ENCODE measurements around the gene CCDC78. TPM values are rescaled to one million over a fixed set of nuclear protein-coding genes. Genes with fewer than 3 reads are reported as not detected.
"Not testable (repeated sequence)": the region's sequence is repeated elsewhere in the genome, so short reads cannot be mapped to it uniquely, and the experiment has no call there.

The CCDC78 gene
- total RNA-seq, 1 donor from 2014 or later: 0.50 TPM

- intact Hi-C loops (cut with micrococcal nuclease): no loop called here
- DNase-seq: no peak
- no peak for ATAC-seq
These were observed 36.5 kb upstream of the CCDC78 start for GRCh38 chr16:762595-763268.

DNA sequence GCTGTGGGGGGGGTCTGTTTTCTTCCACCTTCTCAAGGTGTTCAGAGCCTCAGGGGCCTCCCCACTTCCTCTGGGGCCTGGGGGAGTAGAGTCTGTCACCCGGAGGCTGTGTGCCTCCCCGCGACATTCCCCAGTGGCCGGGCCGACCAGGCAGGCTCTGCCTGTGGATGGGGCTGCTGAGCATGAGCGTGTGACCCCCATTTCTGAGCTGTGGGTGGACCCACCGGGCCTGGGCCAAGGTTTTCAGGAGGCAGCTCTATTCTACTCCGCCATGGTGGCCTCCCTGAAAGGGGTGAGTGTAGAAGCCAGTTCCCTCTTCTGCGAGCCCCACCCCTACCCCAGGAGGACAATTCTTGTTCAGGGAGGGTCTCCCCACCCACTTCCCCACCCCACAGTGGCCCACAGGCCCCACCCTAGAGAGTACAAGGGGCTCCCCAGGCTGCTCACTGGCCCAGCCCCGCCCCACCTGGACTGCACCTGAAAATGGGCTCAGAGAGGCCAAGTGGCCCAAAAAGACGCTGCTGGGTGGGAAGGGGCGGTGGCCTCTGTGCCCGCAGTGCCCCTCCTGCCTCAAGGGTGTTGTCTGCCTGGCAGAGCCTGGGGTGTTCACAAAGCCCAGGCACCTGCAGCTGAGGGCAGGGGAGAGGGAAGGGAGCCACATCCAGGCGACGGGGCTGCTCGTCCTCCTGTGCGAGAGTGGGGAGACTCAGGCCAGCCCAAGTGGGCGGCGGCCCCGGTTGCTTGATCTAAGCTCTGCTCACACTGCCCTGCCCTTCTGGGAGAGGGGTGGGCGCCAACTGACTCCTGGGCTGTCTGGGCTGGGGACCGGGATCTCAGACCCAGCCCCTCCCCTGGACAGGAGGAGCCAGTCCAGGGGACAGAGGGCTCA is 35.6 kb upstream of the CCDC78 start:
- no peak for DNase-seq
- intact Hi-C loops (cut with micrococcal nuclease): no loop called here
- no peak for ATAC-seq

DNA sequence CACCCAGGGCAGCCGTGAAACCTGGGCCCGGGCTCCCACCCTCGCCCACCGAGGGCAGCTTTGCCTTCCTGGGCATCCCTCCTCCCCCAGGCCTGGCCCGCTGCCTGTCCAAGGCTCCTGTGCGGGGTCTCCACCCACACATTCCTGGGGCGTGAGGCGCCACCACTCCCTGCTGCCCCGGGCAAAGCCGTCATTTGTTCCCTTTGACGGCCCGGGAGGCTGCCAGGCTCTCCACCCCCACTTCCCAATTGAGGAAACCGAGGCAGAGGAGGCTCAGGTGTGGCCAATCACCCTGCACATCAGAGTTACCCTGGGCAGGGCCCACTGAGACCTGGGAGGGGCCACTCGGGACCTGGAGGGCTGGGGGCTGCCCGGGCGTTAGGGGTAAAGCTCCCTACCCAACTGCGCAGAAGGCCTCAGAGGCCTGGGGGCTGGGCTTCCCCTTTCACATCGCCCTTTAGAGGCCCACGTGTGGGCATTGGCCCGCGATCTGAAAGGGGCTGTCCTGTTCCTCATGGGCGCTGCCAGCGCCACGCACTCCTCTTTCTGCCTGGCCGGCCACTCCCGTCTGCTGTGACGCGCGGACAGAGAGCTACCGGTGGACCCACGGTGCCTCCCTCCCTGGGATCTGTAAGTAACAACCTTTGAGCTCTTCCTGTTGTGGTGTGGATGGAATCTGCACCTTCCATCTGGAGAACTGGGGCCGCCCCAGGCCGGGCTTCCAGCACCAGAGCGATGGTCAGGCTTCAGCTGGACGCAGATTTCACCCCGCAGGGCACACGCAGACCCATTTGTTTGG is 34.5 kb upstream of the CCDC78 start, which contains the start of gene MSLN:
TSS of gene MSLN (plus strand) at position 190 of the 799 bp plus-strand sequence. CDS start 1,947 bp downstream, outside the sequence.
- intact Hi-C loops (cut with micrococcal nuclease): no loop called here
- DNase-seq (no peak), ATAC-seq (peak; percentile 31)

DNA sequence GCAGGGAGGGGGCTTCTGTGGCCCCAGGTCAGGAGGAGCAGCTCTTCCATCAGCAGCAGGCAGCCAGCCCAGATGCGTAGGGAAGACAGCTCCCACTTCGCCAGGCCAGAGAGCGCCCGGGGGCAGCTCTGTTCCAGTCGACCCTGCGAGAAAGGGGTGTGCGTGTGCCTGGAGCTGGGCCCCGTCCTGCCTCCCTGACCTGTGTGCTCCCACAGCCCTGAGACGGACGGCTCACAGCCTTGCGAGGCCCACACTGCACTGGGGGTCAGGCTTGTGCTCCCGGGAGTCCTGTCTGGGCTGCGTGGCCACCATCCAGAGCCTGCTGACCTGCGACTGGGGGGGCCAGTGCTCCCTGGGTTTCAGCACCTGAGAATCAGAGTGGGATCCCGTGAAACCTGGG is 33.8 kb upstream of the CCDC78 start:
- intact Hi-C loops (cut with micrococcal nuclease): no loop called here
- no peak for DNase-seq
- no peak for ATAC-seq

GRCh38 chr16:759110-759910 is 33.1 kb upstream of the CCDC78 start:
- no peak for ATAC-seq
- DNase-seq: no peak
- intact Hi-C loops (cut with micrococcal nuclease): no loop called here

DNA sequence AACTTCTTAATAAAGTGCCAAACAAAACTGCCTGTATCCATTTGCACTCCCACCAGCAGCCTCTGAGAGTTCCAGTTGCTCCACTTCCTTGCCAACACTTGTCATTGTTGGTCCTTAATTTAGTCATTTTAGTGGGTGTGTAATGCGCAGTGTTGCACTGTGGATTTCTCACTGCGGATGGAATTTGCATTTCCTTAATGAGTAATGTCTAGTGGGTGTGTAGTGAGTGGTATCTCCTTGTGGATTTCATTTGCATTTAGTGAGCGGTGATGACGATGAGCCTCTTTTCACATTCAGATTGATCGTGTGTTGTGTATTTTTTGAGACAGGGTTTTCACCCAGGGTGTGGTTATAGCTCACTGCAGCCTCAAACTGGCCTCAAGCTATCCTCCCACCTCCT is 30.2 kb upstream of the CCDC78 start:
- intact Hi-C loops (cut with micrococcal nuclease): no loop called here
- DNase-seq (no peak), ATAC-seq (no peak)

- intact Hi-C loops (cut with micrococcal nuclease): no loop called here
- ATAC-seq (peak; percentile 51), DNase-seq (no peak)
These were observed 28.4 kb upstream of the CCDC78 start for GRCh38 chr16:754656-755055.

DNA sequence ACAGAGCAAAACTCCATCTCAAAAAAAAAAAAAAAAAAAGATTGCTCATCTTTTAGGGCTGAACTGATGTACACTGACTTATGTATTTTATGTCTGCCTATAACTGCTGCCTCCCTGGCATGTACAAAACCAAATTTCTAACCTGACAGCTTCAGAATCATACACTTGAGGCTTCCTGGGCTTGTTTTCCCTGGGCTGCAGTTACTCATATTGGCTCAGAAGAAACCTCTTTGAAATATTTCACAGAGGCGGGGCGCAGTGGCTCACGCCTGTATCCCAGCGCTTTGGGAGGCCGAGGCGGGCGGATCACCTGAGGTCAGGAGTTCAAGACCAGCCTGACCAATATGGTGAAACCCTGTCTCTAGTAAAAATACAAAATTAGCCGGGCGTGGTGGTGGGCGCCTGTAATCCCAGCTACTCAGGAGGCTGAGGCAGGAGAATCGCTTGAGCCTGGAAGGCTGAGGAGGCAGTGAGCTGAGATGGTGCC is 27.9 kb upstream of the CCDC78 start:
- DNase-seq; ATAC-seq; intact Hi-C loops (cut with micrococcal nuclease): not testable (repeated sequence)

GRCh38 chr16:752007-752312 is 25.7 kb upstream of the CCDC78 start:
- ATAC-seq: no peak

GRCh38 chr16:751152-752006 is 25.1 kb upstream of the CCDC78 start:
- DNase-seq: peak; percentile 52
- peak; percentile 85 for ATAC-seq
- intact Hi-C loops (cut with micrococcal nuclease): no loop called here

More at GRCh38 chr16:752007-752312, 25.7 kb upstream of the CCDC78 start:
- intact Hi-C loops (cut with micrococcal nuclease): no loop called here
- DNase-seq: no peak

GRCh38 chr16:750485-750884 is 24.2 kb upstream of the CCDC78 start:
- ATAC-seq: no peak
- intact Hi-C loops (cut with micrococcal nuclease): no loop called here
- DNase-seq: no peak

DNA sequence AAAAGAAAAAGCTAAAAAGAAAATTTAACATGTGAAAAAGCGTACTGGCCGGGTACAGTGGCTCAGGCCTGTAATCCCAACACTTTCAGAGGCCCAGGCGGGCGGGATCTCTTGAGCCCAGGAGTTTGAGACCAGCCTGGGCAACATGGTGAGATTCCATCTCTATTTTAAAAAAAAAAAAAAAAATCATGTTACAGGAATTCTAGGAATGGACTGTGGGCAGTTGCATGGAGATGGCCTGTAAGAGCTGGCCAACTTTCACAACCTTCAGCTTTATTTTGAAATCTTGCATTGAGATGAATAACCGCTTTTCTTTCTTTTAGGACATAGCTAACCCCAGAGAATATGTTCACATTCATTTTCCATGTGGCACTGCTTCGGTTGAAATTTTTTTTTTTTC is 22.8 kb upstream of the CCDC78 start:
- no peak for ATAC-seq
- intact Hi-C loops (cut with micrococcal nuclease): no loop called here
- no peak for DNase-seq

GRCh38 chr16:747978-748746 is 21.9 kb upstream of the CCDC78 start:
- ATAC-seq (no peak), DNase-seq (no peak)
- intact Hi-C loops (cut with micrococcal nuclease): no loop called here

GRCh38 chr16:746637-747036 is 20.4 kb upstream of the CCDC78 start:
- DNase-seq (no peak), ATAC-seq (no peak)
- intact Hi-C loops (cut with micrococcal nuclease): no loop called here

DNA sequence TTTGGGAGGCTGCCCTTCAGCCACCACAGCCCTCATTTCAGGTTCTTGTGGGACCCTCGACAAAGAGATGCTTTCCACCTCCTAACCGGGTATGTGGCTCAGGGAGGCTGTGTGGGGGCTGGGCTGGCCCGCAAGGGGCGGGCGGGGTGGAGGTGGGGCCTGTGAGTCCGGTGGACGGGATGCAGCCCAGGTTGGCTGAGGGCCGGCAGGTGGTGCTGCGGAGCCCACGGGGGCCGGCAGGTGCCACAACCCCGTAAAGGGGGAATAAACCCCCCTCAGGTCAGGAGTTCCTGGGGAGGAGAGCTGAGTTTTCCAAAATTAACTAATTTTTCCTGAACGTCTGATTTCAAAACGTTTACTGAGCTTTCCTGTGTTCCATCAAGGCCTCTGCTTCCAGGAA is 19.5 kb upstream of the CCDC78 start:
- intact Hi-C loops (cut with micrococcal nuclease): no loop called here
- no peak for DNase-seq

GRCh38 chr16:743794-744500 is 17.7 kb upstream of the CCDC78 start:
- DNase-seq (no peak), ATAC-seq (no peak)
- intact Hi-C loops (cut with micrococcal nuclease): no loop called here

More for the DNA sequence above, 19.5 kb upstream of the CCDC78 start:
- no peak for ATAC-seq

DNA sequence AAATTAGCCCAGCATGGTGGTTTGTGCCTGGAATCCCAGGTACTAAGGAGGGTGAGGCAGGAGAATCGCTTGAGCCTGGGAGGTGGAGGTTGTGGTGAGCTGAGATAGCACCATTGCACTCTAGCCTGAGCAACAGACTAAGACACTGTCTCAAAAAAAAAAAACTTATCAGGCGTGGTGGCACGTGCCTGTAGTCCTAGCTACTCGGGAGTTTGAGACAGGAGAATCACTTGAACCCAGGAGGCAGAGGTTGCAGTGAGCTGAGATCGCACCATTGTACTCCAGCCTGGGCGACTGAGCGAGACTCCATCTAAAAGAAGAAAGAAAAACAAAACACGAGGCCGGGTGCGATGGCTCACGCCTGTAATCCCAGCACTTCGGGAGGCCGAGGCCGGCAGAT is 16.7 kb upstream of the CCDC78 start:
- ATAC-seq; intact Hi-C loops (cut with micrococcal nuclease); DNase-seq: not testable (repeated sequence)
